ENCODE data around the gene WDR76. TPM values are rescaled to one million over a fixed set of nuclear protein-coding genes. Genes with fewer than 3 reads are reported as not detected.

Gene WDR76
- total RNA-seq, 1 experiment from 2014 or later = 27.2 TPM

DNA sequence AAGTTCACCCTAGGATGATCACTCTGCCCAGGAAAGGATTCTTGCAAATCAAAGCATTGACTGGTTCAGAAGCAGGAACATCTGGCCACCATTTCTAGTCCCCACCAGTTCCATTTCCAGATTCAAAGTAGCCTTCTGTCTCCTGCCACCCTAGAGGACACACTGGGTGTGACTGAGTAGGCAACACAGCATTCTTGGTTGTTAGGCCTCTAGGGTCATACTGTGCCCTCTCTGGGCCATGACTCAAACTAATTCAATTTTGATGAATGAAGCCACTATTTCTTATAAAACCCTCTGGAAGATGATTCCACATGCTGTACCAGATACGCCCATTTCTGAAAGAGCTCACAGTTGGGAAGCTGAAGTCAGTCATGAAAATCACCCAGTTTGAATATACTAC is 69.7 kb downstream of the WDR76 start:
- Histone ChIP-seq H3K9me3 (ENCODE audit: insufficient read depth, low read depth) (no peaks in the 10 kb centered on the region), H4K20me1 (ENCODE audit: insufficient read depth) (no peaks in the 10 kb centered on the region), H3K4me3 (no peak overlapping the region), H3F3A (ENCODE audit: insufficient read depth, low read depth) (no peaks in the 10 kb centered on the region), H2AFZ (no peak overlapping the region), H3K79me2 (ENCODE audit: low read depth) (no peaks in the 10 kb centered on the region), H3K4me2 (no peak overlapping the region), H3K9me2 (ENCODE audit: insufficient read depth) (no peaks in the 10 kb centered on the region), H3K36me3 (ENCODE audit: low read depth) (no peaks in the 10 kb centered on the region), H3K27me3 (ENCODE audit: insufficient read depth, low read depth) (no peaks in the 10 kb centered on the region), H3K27ac (no peak overlapping the region), H3K4me1 (replicated peaks; ENCODE audit: insufficient read depth) (no peaks in the 10 kb centered on the region)
- intact Hi-C loops (cut with micrococcal nuclease; ENCODE audit: unreplicated experiment) = no loop called here
- CTCF ChIA-PET = no interaction called here
- POLR2A ChIA-PET (ENCODE audit: unreplicated experiment) = interaction anchor here (0.5 kb wide), 1 partner anchor 154 kb away, joined by 7 read pairs; no protein-coding TSS in a partner anchor
- TF ChIP-seq EZH2 (IDR thresholded peaks at IDR 0.05; ENCODE audit: low read depth) (no peak), CTCF (conservative IDR thresholded peaks at IDR 0.05) (no peak)
- no TSS peak for BruUV-seq (replicated peaks)
- DNase-seq = no peak

DNA sequence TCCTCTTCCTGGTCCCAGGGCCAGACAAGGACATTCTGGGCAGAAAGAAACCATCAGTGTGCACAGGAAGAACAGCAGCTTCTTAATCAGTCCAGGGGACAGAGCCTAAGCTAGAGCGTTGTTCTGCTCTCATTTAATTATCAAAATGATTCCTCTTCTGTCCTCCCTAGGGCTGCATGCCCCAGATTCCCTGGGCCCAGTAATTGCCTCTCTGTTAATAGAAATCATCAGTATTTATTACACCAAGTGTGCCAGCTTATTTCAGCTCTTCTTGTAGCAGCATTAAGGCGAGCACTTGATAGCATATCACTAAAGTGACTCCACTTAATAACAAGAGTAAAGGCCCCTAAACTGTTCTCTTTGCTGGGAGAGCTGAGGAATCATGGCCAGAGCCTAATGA is 72.1 kb downstream of the WDR76 start:
- POLR2A ChIA-PET (ENCODE audit: unreplicated experiment) = no interaction called here

GRCh38 chr15:43899928-43900327 is 73.1 kb downstream of the WDR76 start:
- Histone ChIP-seq H3K79me2 (ENCODE audit: low read depth) (no peaks in the 10 kb centered on the region), H3K9me2 (ENCODE audit: insufficient read depth) (no peaks in the 10 kb centered on the region), H3K4me2 (no peak overlapping the region), H2AFZ (no peak overlapping the region), H3K27me3 (ENCODE audit: insufficient read depth, low read depth) (no peaks in the 10 kb centered on the region), H3K27ac (no peak overlapping the region), H3K4me1 (replicated peaks; ENCODE audit: insufficient read depth) (no peaks in the 10 kb centered on the region), H3K36me3 (ENCODE audit: low read depth) (no peaks in the 10 kb centered on the region), H4K20me1 (ENCODE audit: insufficient read depth) (no peaks in the 10 kb centered on the region), H3F3A (ENCODE audit: insufficient read depth, low read depth) (no peaks in the 10 kb centered on the region), H3K9me3 (ENCODE audit: insufficient read depth, low read depth) (no peaks in the 10 kb centered on the region), H3K4me3 (no peak overlapping the region)
- no TSS peak for BruUV-seq (replicated peaks)
- TF ChIP-seq EZH2 (IDR thresholded peaks at IDR 0.05; ENCODE audit: low read depth) = no peak
- no peak for TF ChIP-seq CTCF (conservative IDR thresholded peaks at IDR 0.05)
- intact Hi-C loops (cut with micrococcal nuclease; ENCODE audit: unreplicated experiment) = loop anchor here (5.0 kb wide), 1 partner anchor 227 kb away; no protein-coding TSS in a partner anchor
- POLR2A ChIA-PET (ENCODE audit: unreplicated experiment) = no interaction called here
- CTCF ChIA-PET = no interaction called here
- DNase-seq = no peak

More for the DNA sequence above, 72.1 kb downstream of the WDR76 start:
- Histone ChIP-seq H3K9me3 (ENCODE audit: insufficient read depth, low read depth) (no peaks in the 10 kb centered on the region), H3F3A (ENCODE audit: insufficient read depth, low read depth) (no peaks in the 10 kb centered on the region), H3K27me3 (ENCODE audit: insufficient read depth, low read depth) (no peaks in the 10 kb centered on the region), H4K20me1 (ENCODE audit: insufficient read depth) (no peaks in the 10 kb centered on the region), H3K9me2 (ENCODE audit: insufficient read depth) (no peaks in the 10 kb centered on the region), H3K27ac (no peak overlapping the region), H3K4me1 (replicated peaks; ENCODE audit: insufficient read depth) (no peaks in the 10 kb centered on the region), H3K4me3 (no peak overlapping the region), H3K36me3 (ENCODE audit: low read depth) (no peaks in the 10 kb centered on the region), H3K4me2 (no peak overlapping the region), H2AFZ (no peak overlapping the region), H3K79me2 (ENCODE audit: low read depth) (no peaks in the 10 kb centered on the region)
- intact Hi-C loops (cut with micrococcal nuclease; ENCODE audit: unreplicated experiment) = no loop called here
- DNase-seq = no peak
- no peak for TF ChIP-seq EZH2 (IDR thresholded peaks at IDR 0.05; ENCODE audit: low read depth)
- TF ChIP-seq CTCF (conservative IDR thresholded peaks at IDR 0.05) = no peak
- no TSS peak for BruUV-seq (replicated peaks)
- CTCF ChIA-PET = no interaction called here

Measured in PC-9 (cell line).